MCF 10A (cell line): ENCODE measurements around the gene DAGLA. TPM values are rescaled to one million over a fixed set of nuclear protein-coding genes. Genes with fewer than 3 reads are reported as not detected.

Experiments
- BruUV-seq: library from RNA; stranded (reverse); fragments of 400-500 nt; replicated peaks from 2 replicates; lab custom pipeline; 2021; lab: Mats Ljungman, UMichigan
- CTCF ChIA-PET: fragments of 300-600 bp; sonication (Branson Sonifier 250); formaldehyde crosslinking; extraction: SDS; loops from one replicate; lab custom pipeline; 2021; ENCODE audit warnings: antibody characterized with exemption, inconsistent platforms; lab: Yijun Ruan, JAX
- POLR2A ChIA-PET: fragments of 300-600, 350-650 bp; sonication (Branson Sonifier 250); formaldehyde crosslinking; extraction: SDS; loops from one replicate; lab custom pipeline; 2020; ENCODE audit warnings: antibody characterized with exemption, inconsistent platforms; lab: Yijun Ruan, JAX
- DNase-seq: peaks from one replicate; pipeline ENCODE4 v3.0.0-alpha.2; 2018; ENCODE audit not compliant: unreplicated experiment
- H3K27ac Mint-ChIP-seq: one replicate; pipeline ENCODE4 v1.8.0; 2022; ENCODE audit warnings: mild to moderate bottlenecking, low read depth, mixed read lengths; ENCODE audit not compliant: unreplicated experiment
- H3K27me3 Mint-ChIP-seq: one replicate; pipeline ENCODE4 v1.8.0; 2022; ENCODE audit warnings: mixed read lengths; ENCODE audit not compliant: insufficient read depth, unreplicated experiment
- H3K36me3 Mint-ChIP-seq: one replicate; pipeline ENCODE4 v1.8.0; 2022; ENCODE audit warnings: mild to moderate bottlenecking, moderate library complexity, mixed read lengths; ENCODE audit not compliant: insufficient read depth, unreplicated experiment
- H3K4me1 Mint-ChIP-seq: one replicate; pipeline ENCODE4 v1.8.0; 2022; ENCODE audit warnings: mixed read lengths; ENCODE audit not compliant: insufficient read depth, unreplicated experiment
- H3K4me3 Mint-ChIP-seq: one replicate; pipeline ENCODE4 v1.8.0; 2022; ENCODE audit warnings: mild to moderate bottlenecking, moderate library complexity, mixed read lengths; ENCODE audit not compliant: unreplicated experiment
- H3K9me3 Mint-ChIP-seq: one replicate; pipeline ENCODE4 v1.8.0; 2022; ENCODE audit warnings: mixed read lengths; ENCODE audit not compliant: unreplicated experiment
- intact Hi-C: fragments of 100-400 bp; cut with micrococcal nuclease; formaldehyde crosslinking; loops from 2 replicates; pipeline ENCODE4 v1.14.1; 2022
- total RNA-seq: library from RNA; stranded (reverse); gene quantifications from 2 replicates; pipeline ENCODE4 v1.2.3, GENCODE V29; 2022
- TF ChIP-seq, protein P1 (sequence below): fragments of 200-600 bp; IDR thresholded peaks from one replicate; pipeline ENCODE4 v1.8.0; 2022; ENCODE audit warnings: antibody characterized with exemption, mild to moderate bottlenecking; ENCODE audit not compliant: unreplicated experiment

The DAGLA gene
- total RNA-seq, 1 experiment from 2014 or later, result 1.5 TPM

GRCh38 chr11:61712314-61712713 lies 32.1 kb downstream of the DAGLA start:
- Mint-ChIP-seq H3K9me3 (no peaks in the 10 kb centered on the region), H3K27me3 (peaks cover 25% of the 10 kb centered on the region), H3K4me1 (no peaks in the 10 kb centered on the region), H3K4me3 (no peak overlapping the region), H3K36me3 (no peaks in the 10 kb centered on the region), H3K27ac (no peak overlapping the region)
- TF ChIP-seq, protein P1, sequence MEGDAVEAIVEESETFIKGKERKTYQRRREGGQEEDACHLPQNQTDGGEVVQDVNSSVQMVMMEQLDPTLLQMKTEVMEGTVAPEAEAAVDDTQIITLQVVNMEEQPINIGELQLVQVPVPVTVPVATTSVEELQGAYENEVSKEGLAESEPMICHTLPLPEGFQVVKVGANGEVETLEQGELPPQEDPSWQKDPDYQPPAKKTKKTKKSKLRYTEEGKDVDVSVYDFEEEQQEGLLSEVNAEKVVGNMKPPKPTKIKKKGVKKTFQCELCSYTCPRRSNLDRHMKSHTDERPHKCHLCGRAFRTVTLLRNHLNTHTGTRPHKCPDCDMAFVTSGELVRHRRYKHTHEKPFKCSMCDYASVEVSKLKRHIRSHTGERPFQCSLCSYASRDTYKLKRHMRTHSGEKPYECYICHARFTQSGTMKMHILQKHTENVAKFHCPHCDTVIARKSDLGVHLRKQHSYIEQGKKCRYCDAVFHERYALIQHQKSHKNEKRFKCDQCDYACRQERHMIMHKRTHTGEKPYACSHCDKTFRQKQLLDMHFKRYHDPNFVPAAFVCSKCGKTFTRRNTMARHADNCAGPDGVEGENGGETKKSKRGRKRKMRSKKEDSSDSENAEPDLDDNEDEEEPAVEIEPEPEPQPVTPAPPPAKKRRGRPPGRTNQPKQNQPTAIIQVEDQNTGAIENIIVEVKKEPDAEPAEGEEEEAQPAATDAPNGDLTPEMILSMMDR, result no peak
- CTCF ChIA-PET, result interaction anchor here (0.5 kb wide), 1 partner anchor 326 kb away, joined by 3 read pairs; no protein-coding TSS in a partner anchor
- no TSS peak for BruUV-seq
- intact Hi-C loops, result no loop called here
- POLR2A ChIA-PET, result no interaction called here
- no peak for DNase-seq

DNA sequence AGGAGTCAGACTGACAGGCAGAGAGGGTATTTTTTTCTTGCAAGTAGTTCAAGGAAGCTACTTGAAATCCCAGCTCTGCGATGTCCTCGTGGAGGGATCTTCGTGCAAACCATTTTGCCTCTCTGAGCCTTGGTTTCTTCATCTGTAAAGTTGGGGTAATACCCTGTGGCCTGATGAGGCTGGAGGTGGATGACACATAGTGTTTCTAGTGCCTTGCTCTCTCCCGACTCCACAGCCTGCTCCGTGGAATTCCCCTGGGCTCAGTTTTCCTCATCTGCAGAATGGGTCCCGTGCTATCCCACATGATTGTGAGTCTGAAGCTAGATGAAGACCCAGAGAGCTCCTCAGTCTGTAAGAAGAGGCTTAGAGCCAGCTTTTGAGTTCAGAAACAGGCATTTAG lies 32.7 kb downstream of the DAGLA start:
- no peaks in the 10 kb centered on the region for H3K9me3 Mint-ChIP-seq
- intact Hi-C loops, result no loop called here
- no TSS peak for BruUV-seq
- no peak overlapping the region for H3K27ac Mint-ChIP-seq
- H3K4me3 Mint-ChIP-seq, result no peak overlapping the region
- H3K4me1 Mint-ChIP-seq, result no peaks in the 10 kb centered on the region
- no peak for DNase-seq
- TF ChIP-seq, protein P1, result no peak
- H3K36me3 Mint-ChIP-seq, result no peaks in the 10 kb centered on the region
- ChIA-PET CTCF (interaction anchor here (0.5 to 0.6 kb wide), 3 partner anchors 118 to 847 kb away, joined by 3 to 4 read pairs (median 3); no protein-coding TSS in a partner anchor), POLR2A (no interaction called here)
- H3K27me3 Mint-ChIP-seq, result peaks cover 25% of the 10 kb centered on the region

GRCh38 chr11:61713464-61713863 lies 33.3 kb downstream of the DAGLA start:
- CTCF ChIA-PET, result interaction anchor here (0.5 to 0.6 kb wide), 2 partner anchors 12 to 848 kb away, joined by 3 to 4 read pairs; no protein-coding TSS in a partner anchor
- no peak for DNase-seq
- Mint-ChIP-seq H3K9me3 (no peaks in the 10 kb centered on the region), H3K4me3 (no peak overlapping the region), H3K27ac (no peak overlapping the region), H3K27me3 (peaks cover 25% of the 10 kb centered on the region), H3K4me1 (no peaks in the 10 kb centered on the region), H3K36me3 (no peaks in the 10 kb centered on the region)
- no TSS peak for BruUV-seq
- TF ChIP-seq, protein P1, result no peak
- POLR2A ChIA-PET, result no interaction called here
- intact Hi-C loops, result no loop called here

DNA sequence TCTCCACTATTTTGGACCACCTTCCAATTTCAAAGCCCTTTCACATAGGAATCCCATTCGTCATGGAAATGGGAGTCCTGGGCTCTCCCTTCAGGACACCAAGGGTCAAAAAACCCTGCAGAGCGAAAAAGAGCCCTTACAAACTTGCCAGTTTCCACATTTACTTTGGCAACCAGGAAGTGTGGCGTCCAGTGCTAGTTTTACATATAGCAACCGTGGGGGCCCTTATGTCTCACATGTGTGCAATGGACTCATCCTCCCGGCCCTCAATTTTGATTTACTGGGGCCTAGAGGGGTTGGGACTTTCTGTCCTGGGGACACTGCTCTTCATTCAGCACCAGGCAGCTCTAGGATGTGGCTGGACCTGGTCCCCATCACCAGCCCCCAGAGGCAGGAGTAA lies 33.7 kb downstream of the DAGLA start:
- ChIA-PET CTCF (interaction anchor here (0.6 kb wide), 1 partner anchor 12 kb away, joined by 3 read pairs; no protein-coding TSS in a partner anchor), POLR2A (no interaction called here)
- no peaks in the 10 kb centered on the region for H3K4me1 Mint-ChIP-seq
- H3K36me3 Mint-ChIP-seq, result no peaks in the 10 kb centered on the region
- no TSS peak for BruUV-seq
- no peaks in the 10 kb centered on the region for H3K9me3 Mint-ChIP-seq
- H3K27ac Mint-ChIP-seq, result no peak overlapping the region
- TF ChIP-seq, protein P1, result no peak
- H3K4me3 Mint-ChIP-seq, result no peak overlapping the region
- DNase-seq, result no peak
- intact Hi-C loops, result no loop called here
- peaks cover 25% of the 10 kb centered on the region for H3K27me3 Mint-ChIP-seq
